Uterus (tissue), 4 donors: ENCODE data around the gene SPATA4. TPM values are rescaled to one million over a fixed set of nuclear protein-coding genes. Genes with fewer than 3 reads are reported as not detected.

Experiments
- DNase-seq, 2 donors: peaks; one replicate each; pipeline ENCODE4 v3.0.0-alpha.2; 2019 to 2020
- H3K27ac ChIP-seq, 2 donors: fragments of 200-600 bp; sonication (generic); 1 replicate in 1 of 2; 2 replicates in 1 of 2; pipeline ENCODE4 v1.5.1; 2016 to 2018
- H3K27me3 ChIP-seq, 2 donors: fragments of 200-600 bp; sonication (generic); one replicate each; pipeline ENCODE4 v1.5.1; 2018 to 2019; ENCODE audit warnings: control low read depth in 1 of 2
- H3K36me3 ChIP-seq, 2 donors: fragments of 200-600 bp; sonication (generic); one replicate each; pipeline ENCODE4 v1.5.1; 2019; ENCODE audit warnings: control low read depth in 1 of 2
- H3K4me1 ChIP-seq, 2 donors: fragments of 200-600 bp; sonication (generic); one replicate each; pipeline ENCODE4 v1.5.1; 2018 to 2019; ENCODE audit warnings: control low read depth in 1 of 2
- H3K4me3 ChIP-seq, 2 donors: fragments of 200-600 bp; sonication (generic); 1 replicate in 1 of 2; 2 replicates in 1 of 2; pipeline ENCODE4 v1.5.1; 2018 to 2019; ENCODE audit warnings: mild to moderate bottlenecking in 1 of 2
- H3K9me3 ChIP-seq, 2 donors: fragments of 200-600 bp; sonication (generic); one replicate each; pipeline ENCODE4 v1.5.1; 2019; ENCODE audit warnings: control low read depth in 1 of 2
- POLR2A ChIP-seq, 2 donors: fragments of 450-650 bp; IDR thresholded peaks; one replicate each; pipeline ENCODE4 v1.6.1; 2016; ENCODE audit warnings: antibody characterized with exemption in 2 of 2, mild to moderate bottlenecking in 1 of 2, moderate library complexity in 1 of 2
- intact Hi-C: fragments of 100-400 bp; cut with DNase I; formaldehyde crosslinking; loops from one replicate; pipeline ENCODE4 v1.15.1; 2023; ENCODE audit warnings: low total_unique reads
- total RNA-seq, 4 donors: library from RNA; depleted of rRNA in 3 of 4; stranded (reverse); fragments of >200 nt in 3 of 4; gene quantifications; one replicate each; pipeline versions ENCODE4 v1.1.0 to v1.2.4, GENCODE V29; 2014 to 2023
- TF ChIP-seq, protein P1 (sequence below), 4 experiments: fragments of 200-600 bp in 2 of 4; fragments of 450-650 bp in 2 of 4; sonication (generic) in 2 of 4; IDR thresholded peaks; one replicate each; pipeline ENCODE4 v1.5.1; 2016 to 2019; ENCODE audit warnings: antibody characterized with exemption in 4 of 4, mild to moderate bottlenecking in 2 of 4, moderate library complexity in 1 of 4
- donor health status: DM: yes; HTN: yes; CAD: no.

SPATA4 gene
- total RNA-seq, 4 donors from 2014 or later, result 0.40 to 1.6 TPM; not detected in 2

DNA sequence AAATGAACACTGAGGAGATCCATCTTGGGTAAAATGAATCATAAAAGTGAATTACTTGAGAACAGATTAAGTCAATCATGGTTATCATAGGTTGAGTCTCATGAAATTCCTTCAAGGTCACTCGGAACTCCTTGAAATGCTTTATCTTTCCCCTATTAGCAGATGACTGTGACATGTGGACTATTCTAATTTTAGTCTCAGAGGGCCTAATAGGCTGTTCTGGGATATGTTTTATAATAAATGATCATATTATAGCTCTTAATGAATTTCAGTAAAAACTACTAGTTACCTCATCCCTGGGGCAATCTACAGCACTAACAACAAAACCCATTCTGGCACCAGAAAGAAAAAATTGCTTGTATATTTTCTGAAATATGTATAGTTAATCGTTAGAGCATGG is 44.7 kb downstream of the SPATA4 start:
- Histone ChIP-seq H3K36me3 (no peaks in the 10 kb centered on the region), H3K27me3 (no peaks in the 10 kb centered on the region), H3K27ac (no peak overlapping the region), H3K9me3 (no peaks in the 10 kb centered on the region), H3K4me3 (no peak overlapping the region), H3K4me1 (no peaks in the 10 kb centered on the region)
- TF ChIP-seq, protein P1, sequence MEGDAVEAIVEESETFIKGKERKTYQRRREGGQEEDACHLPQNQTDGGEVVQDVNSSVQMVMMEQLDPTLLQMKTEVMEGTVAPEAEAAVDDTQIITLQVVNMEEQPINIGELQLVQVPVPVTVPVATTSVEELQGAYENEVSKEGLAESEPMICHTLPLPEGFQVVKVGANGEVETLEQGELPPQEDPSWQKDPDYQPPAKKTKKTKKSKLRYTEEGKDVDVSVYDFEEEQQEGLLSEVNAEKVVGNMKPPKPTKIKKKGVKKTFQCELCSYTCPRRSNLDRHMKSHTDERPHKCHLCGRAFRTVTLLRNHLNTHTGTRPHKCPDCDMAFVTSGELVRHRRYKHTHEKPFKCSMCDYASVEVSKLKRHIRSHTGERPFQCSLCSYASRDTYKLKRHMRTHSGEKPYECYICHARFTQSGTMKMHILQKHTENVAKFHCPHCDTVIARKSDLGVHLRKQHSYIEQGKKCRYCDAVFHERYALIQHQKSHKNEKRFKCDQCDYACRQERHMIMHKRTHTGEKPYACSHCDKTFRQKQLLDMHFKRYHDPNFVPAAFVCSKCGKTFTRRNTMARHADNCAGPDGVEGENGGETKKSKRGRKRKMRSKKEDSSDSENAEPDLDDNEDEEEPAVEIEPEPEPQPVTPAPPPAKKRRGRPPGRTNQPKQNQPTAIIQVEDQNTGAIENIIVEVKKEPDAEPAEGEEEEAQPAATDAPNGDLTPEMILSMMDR (IDR thresholded peaks at IDR 0.05), result no peak
- no peak for DNase-seq
- intact Hi-C loops, result no loop called here

DNA sequence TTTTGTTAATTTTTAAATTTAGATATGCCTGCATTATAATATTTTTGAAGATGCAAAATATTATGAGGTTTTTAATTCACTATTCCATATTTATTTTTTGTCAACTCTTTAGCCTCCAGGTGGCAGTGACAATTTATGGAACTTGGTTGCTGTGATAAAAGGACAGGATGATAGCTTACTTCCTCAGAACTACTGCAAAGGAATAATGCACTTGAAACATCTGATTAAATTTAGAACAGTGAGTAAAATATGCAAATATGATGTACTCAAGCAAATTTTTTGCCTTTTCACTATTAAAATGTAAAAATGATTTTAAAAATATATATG is 45.1 kb downstream of the SPATA4 start:
- Histone ChIP-seq H3K9me3 (no peaks in the 10 kb centered on the region), H3K4me1 (no peaks in the 10 kb centered on the region), H3K27me3 (no peaks in the 10 kb centered on the region), H3K4me3 (no peak overlapping the region), H3K36me3 (no peaks in the 10 kb centered on the region), H3K27ac (no peak overlapping the region)
- intact Hi-C loops, result no loop called here
- no peak for TF ChIP-seq POLR2A (IDR thresholded peaks at IDR 0.05)
- TF ChIP-seq, protein P1 (IDR thresholded peaks at IDR 0.05), result peak; percentile 15 to 24 (median 18)
- no peak for DNase-seq

- no peaks in the 10 kb centered on the region for H3K4me1 ChIP-seq
- DNase-seq, result no peak
- no peak overlapping the region for H3K4me3 ChIP-seq
- intact Hi-C loops, result no loop called here
- no peaks in the 10 kb centered on the region for H3K27me3 ChIP-seq
- no peaks in the 10 kb centered on the region for H3K9me3 ChIP-seq
- no peak overlapping the region for H3K27ac ChIP-seq
- TF ChIP-seq, protein P1 (IDR thresholded peaks at IDR 0.05), result no peak
- TF ChIP-seq POLR2A (IDR thresholded peaks at IDR 0.05), result no peak
- no peaks in the 10 kb centered on the region for H3K36me3 ChIP-seq
Measured at GRCh38 chr4:176149680-176150355, 45.6 kb downstream of the SPATA4 start.

- no peak for DNase-seq
- TF ChIP-seq, protein P1 (IDR thresholded peaks at IDR 0.05), result no peak
- TF ChIP-seq POLR2A (IDR thresholded peaks at IDR 0.05), result no peak
- intact Hi-C loops, result no loop called here
- H3K27ac ChIP-seq, result no peak overlapping the region
- no peaks in the 10 kb centered on the region for H3K4me1 ChIP-seq
- H3K4me3 ChIP-seq, result no peak overlapping the region
- H3K27me3 ChIP-seq, result no peaks in the 10 kb centered on the region
- H3K9me3 ChIP-seq, result no peaks in the 10 kb centered on the region
- no peaks in the 10 kb centered on the region for H3K36me3 ChIP-seq
Measured at GRCh38 chr4:176142253-176142652, 53.1 kb downstream of the SPATA4 start.

DNA sequence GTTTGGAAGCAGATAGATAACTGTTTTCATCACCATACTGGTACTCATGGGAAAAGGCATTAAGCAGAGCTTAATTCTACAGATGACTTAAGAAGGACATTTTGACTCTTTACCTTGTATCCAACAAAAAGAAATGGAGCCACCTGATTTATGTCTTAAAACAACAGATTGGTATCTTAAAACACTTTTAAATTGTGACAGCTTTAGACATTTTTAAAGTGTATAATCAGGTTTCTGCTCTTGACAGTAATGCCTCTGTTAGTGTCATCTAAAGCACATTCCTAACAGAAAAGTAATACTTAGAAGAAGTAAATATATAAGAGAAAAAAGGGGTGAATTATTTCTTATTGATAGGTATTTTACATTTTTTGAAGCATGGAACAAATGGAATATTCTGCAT is 55.9 kb downstream of the SPATA4 start:
- H3K4me3 ChIP-seq, result no peak overlapping the region
- H3K9me3 ChIP-seq, result no peaks in the 10 kb centered on the region
- intact Hi-C loops, result no loop called here
- no peaks in the 10 kb centered on the region for H3K4me1 ChIP-seq
- no peak for DNase-seq
- no peaks in the 10 kb centered on the region for H3K27me3 ChIP-seq
- H3K27ac ChIP-seq, result no peak overlapping the region
- no peaks in the 10 kb centered on the region for H3K36me3 ChIP-seq
- TF ChIP-seq, protein P1 (IDR thresholded peaks at IDR 0.05), result no peak
- TF ChIP-seq POLR2A (IDR thresholded peaks at IDR 0.05), result no peak
